Hepatocyte (in vitro differentiated cells): Measurements from ENCODE around the gene CNTN4. TPM values are rescaled to one million over a fixed set of nuclear protein-coding genes. Genes with fewer than 3 reads are reported as not detected.

Experiments
- DNase-seq: peaks from one replicate; pipeline ENCODE4 v3.0.0-alpha.2; 2016; ENCODE audit warnings: low spot score
- H2AFZ ChIP-seq: fragments of 200-600 bp; sonication (generic); 2 replicates; pipeline ENCODE4 v1.6.0; 2016; ENCODE audit warnings: antibody characterized with exemption, mild to moderate bottlenecking
- H3K27ac ChIP-seq: fragments of 200-600 bp; sonication (generic); 2 replicates; pipeline ENCODE4 v1.5.1; 2016; ENCODE audit warnings: mild to moderate bottlenecking
- H3K27me3 ChIP-seq: fragments of 200-600 bp; sonication (generic); 2 replicates; pipeline ENCODE4 v1.6.1; 2016
- H3K36me3 ChIP-seq: fragments of 200-600 bp; sonication (generic); replicated peaks from 2 replicates; pipeline ENCODE4 v1.5.1; 2016; ENCODE audit warnings: low read depth; ENCODE audit not compliant: insufficient read depth
- H3K4me1 ChIP-seq: fragments of 200-600 bp; sonication (generic); 2 replicates; pipeline ENCODE4 v1.5.1; 2016; ENCODE audit warnings: mild to moderate bottlenecking, moderate library complexity; ENCODE audit not compliant: insufficient read depth
- H3K4me2 ChIP-seq: fragments of 200-600 bp; sonication (generic); 2 replicates; pipeline ENCODE4 v1.6.0; 2016
- H3K4me3 ChIP-seq: fragments of 200-600 bp; sonication (generic); 2 replicates; pipeline ENCODE4 v1.5.1; 2016; ENCODE audit warnings: mild to moderate bottlenecking
- H3K79me2 ChIP-seq: fragments of 200-600 bp; sonication (generic); 2 replicates; pipeline ENCODE4 v1.6.0; 2017; ENCODE audit warnings: mild to moderate bottlenecking
- H3K9me2 ChIP-seq: fragments of 200-600 bp; sonication (generic); replicated peaks from 2 replicates; pipeline ENCODE4 v1.6.0; 2017; ENCODE audit warnings: mild to moderate bottlenecking; ENCODE audit not compliant: insufficient read depth
- H3K9me3 ChIP-seq: fragments of 200-600 bp; sonication (generic); 2 replicates; pipeline ENCODE4 v1.5.1; 2016; ENCODE audit warnings: low read depth, mild to moderate bottlenecking
- H4K20me1 ChIP-seq: fragments of 200-600 bp; sonication (generic); 2 replicates; pipeline ENCODE4 v1.6.0; 2016; ENCODE audit warnings: mild to moderate bottlenecking; ENCODE audit not compliant: insufficient read depth, poor library complexity, severe bottlenecking
- CTCF ChIP-seq: fragments of 200-600 bp; sonication (generic); IDR thresholded peaks from 2 replicates; pipeline ENCODE4 v1.5.1; 2016; ENCODE audit warnings: antibody characterized with exemption, mild to moderate bottlenecking; ENCODE audit not compliant: poor library complexity
- EZH2 ChIP-seq: fragments of 200-600 bp; sonication (generic); IDR thresholded peaks from 2 replicates; pipeline ENCODE4 v1.6.1; 2016; ENCODE audit warnings: antibody characterized with exemption, mild to moderate bottlenecking, borderline replicate concordance
- EZH2phosphoT487 ChIP-seq: fragments of 200-600 bp; sonication (generic); IDR thresholded peaks from one replicate; pipeline ENCODE4 v1.6.1; 2018; ENCODE audit warnings: antibody characterized with exemption, mild to moderate bottlenecking, low read depth, moderate library complexity; ENCODE audit not compliant: unreplicated experiment, severe bottlenecking
- WGBS: methylation state at CpG from one replicate; pipeline ENCODE4 v1.1.6; 2016; ENCODE audit warnings: low lambda C conversion rate; ENCODE audit errors: missing lambda C conversion rate; 5-methylcytosine and 5-hydroxymethylcytosine counted together
- polyA plus RNA-seq: library from polyadenylated mRNA; unstranded; fragments of >200 nt; fragmentation: Nextera tagmentation; extraction: Ambion mirVana; gene quantifications from 2 replicates; pipeline ENCODE4 v1.2.1, GENCODE V29; 2016
- total RNA-seq: library from RNA; depleted of rRNA; stranded (reverse); fragments of >200 nt; gene quantifications from 2 replicates; pipeline ENCODE4 v1.2.3, GENCODE V29; 2014

CNTN4 gene
- total and polyA plus RNA-seq, 2 experiments from 2014 or later, result 17.6 to 30.3 TPM

- Histone ChIP-seq H3K9me2 (no peaks in the 10 kb centered on the region), H3K27me3 (no peaks in the 10 kb centered on the region), H3K79me2 (no peaks in the 10 kb centered on the region), H3K4me1 (no peaks in the 10 kb centered on the region), H3K4me2 (no peak overlapping the region), H3K4me3 (no peak overlapping the region), H2AFZ (no peak overlapping the region), H4K20me1 (no peaks in the 10 kb centered on the region), H3K9me3 (no peaks in the 10 kb centered on the region), H3K36me3 (no peaks in the 10 kb centered on the region), H3K27ac (no peak overlapping the region)
- no peak for TF ChIP-seq EZH2
- no peak for TF ChIP-seq CTCF
- no peak for TF ChIP-seq EZH2phosphoT487
- no peak for DNase-seq
- 95% methylated on average over 2 of the region's 2 CpGs for whole genome bisulfite sequencing
Observed at GRCh38 chr3:2153053-2153452, 54.4 kb downstream of the CNTN4 start.

- no peaks in the 10 kb centered on the region for H3K4me1 ChIP-seq
- no peaks in the 10 kb centered on the region for H3K36me3 ChIP-seq
- no peak overlapping the region for H3K4me3 ChIP-seq
- no peak overlapping the region for H3K27ac ChIP-seq
- H3K4me2 ChIP-seq, result no peak overlapping the region
- TF ChIP-seq EZH2 (no peak), CTCF (no peak), EZH2phosphoT487 (no peak)
- no peaks in the 10 kb centered on the region for H4K20me1 ChIP-seq
- H2AFZ ChIP-seq, result no peak overlapping the region
- WGBS, result 62% methylated on average over 5 of the region's 5 CpGs
- DNase-seq, result no peak
- no peaks in the 10 kb centered on the region for H3K79me2 ChIP-seq
- no peaks in the 10 kb centered on the region for H3K9me3 ChIP-seq
- no peaks in the 10 kb centered on the region for H3K27me3 ChIP-seq
- no peaks in the 10 kb centered on the region for H3K9me2 ChIP-seq
Observed at GRCh38 chr3:2153547-2153946, 54.9 kb downstream of the CNTN4 start.

GRCh38 chr3:2154621-2155020 is 56.0 kb downstream of the CNTN4 start:
- Histone ChIP-seq H3K27ac (no peak overlapping the region), H3K9me3 (no peaks in the 10 kb centered on the region), H3K4me3 (no peak overlapping the region), H2AFZ (no peak overlapping the region), H3K4me2 (no peak overlapping the region), H3K79me2 (no peaks in the 10 kb centered on the region), H4K20me1 (no peaks in the 10 kb centered on the region), H3K36me3 (no peaks in the 10 kb centered on the region), H3K9me2 (no peaks in the 10 kb centered on the region), H3K4me1 (no peaks in the 10 kb centered on the region), H3K27me3 (no peaks in the 10 kb centered on the region)
- DNase-seq, result no peak
- WGBS, result 46% methylated on average over 3 of the region's 3 CpGs
- TF ChIP-seq EZH2 (no peak), CTCF (no peak), EZH2phosphoT487 (no peak)

- Histone ChIP-seq H3K4me3 (no peak overlapping the region), H3K4me1 (no peaks in the 10 kb centered on the region), H3K27ac (no peak overlapping the region), H3K9me2 (no peaks in the 10 kb centered on the region), H4K20me1 (no peaks in the 10 kb centered on the region), H3K27me3 (no peaks in the 10 kb centered on the region), H3K79me2 (no peaks in the 10 kb centered on the region), H3K9me3 (no peaks in the 10 kb centered on the region), H2AFZ (no peak overlapping the region), H3K36me3 (no peaks in the 10 kb centered on the region), H3K4me2 (peak overlapping the region; percentile 60)
- 39% methylated on average over 19 of the region's 19 CpGs for WGBS
- peak; percentile 55 for DNase-seq
- peak; percentile 65 for TF ChIP-seq CTCF
- no peak for TF ChIP-seq EZH2
Observed at GRCh38 chr3:2156244-2156847, 57.7 kb downstream of the CNTN4 start.
